ENCODE measurements around the gene SLC16A3. TPM values are rescaled to one million over a fixed set of nuclear protein-coding genes. Genes with fewer than 3 reads are reported as not detected.

SLC16A3 gene
- total and polyA plus RNA-seq, 4 donors: 1.1 to 10.5 (median 8.8) TPM

DNA sequence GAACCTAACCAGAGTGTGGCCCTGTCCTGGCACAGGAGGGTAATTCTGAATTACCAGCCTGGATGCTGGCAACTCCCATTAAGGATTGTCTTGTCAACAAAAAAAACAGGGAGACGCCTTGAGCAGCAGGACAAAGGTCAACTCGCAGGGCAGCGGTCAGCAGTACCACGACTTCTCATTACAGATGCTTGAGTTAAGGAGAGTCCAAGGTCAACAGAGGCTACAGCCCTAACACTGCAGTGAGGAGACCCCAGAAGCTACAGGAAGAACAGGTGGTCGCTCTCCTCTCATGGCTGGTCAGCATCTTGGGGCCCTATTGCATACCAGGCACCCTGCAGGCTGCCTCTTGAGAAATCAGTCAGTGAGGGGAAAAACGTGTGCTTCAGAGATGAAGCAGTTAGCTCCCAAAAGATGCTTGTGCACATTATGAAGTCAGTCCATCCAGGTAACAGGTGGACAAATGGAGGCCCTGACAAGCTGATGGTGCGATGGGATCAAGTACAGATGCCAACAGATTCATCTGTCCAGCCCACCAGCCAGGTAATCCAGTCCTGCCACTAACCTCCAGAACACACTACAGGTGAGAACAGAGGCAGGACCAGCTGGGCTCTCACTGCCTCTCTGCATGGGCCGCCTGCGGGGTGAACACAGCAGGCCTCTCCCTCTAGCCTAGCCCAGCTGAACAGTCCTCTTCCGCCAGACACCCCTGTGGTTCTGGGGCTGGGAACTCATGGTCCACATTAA lies 40.5 kb downstream of the SLC16A3 start:
- DNase-seq (ENCODE audit: low spot score): no peak
- peaks cover 22 to 70% (median 57%) of the 10 kb centered on the region in 4 donors for H3K4me1 ChIP-seq (ENCODE audit: control insufficient read depth in 4 of 4, insufficient read depth in 4 of 4, low read length in 3 of 4)
- 59% methylated on average over 10 of the region's 10 CpGs for WGBS
- no peak overlapping the region for H3K9ac ChIP-seq (ENCODE audit: low read depth in 1 of 2, low read length in 2 of 2)
- H3K4me3 ChIP-seq (ENCODE audit: low read depth in 1 of 3, low read length in 3 of 3): no peak overlapping the region
- H3K27me3 ChIP-seq (ENCODE audit: control insufficient read depth in 4 of 4, insufficient read depth in 4 of 4, low read length in 3 of 4): no peaks in the 10 kb centered on the region
- H3K9me3 ChIP-seq (ENCODE audit: control insufficient read depth in 4 of 4, low read length in 3 of 4): no peaks in the 10 kb centered on the region
- H3K36me3 ChIP-seq (ENCODE audit: control insufficient read depth in 4 of 4, insufficient read depth in 3 of 4, low read depth in 1 of 4, low read length in 3 of 4): peaks cover 2 to 15% (median 10%) of the 10 kb centered on the region in 4 donors
- peak overlapping the region in 1 of 2 donors; percentile 6 for H3K27ac ChIP-seq (ENCODE audit: low read depth in 1 of 2, low read length in 2 of 2)
- TF ChIP-seq, protein P1, sequence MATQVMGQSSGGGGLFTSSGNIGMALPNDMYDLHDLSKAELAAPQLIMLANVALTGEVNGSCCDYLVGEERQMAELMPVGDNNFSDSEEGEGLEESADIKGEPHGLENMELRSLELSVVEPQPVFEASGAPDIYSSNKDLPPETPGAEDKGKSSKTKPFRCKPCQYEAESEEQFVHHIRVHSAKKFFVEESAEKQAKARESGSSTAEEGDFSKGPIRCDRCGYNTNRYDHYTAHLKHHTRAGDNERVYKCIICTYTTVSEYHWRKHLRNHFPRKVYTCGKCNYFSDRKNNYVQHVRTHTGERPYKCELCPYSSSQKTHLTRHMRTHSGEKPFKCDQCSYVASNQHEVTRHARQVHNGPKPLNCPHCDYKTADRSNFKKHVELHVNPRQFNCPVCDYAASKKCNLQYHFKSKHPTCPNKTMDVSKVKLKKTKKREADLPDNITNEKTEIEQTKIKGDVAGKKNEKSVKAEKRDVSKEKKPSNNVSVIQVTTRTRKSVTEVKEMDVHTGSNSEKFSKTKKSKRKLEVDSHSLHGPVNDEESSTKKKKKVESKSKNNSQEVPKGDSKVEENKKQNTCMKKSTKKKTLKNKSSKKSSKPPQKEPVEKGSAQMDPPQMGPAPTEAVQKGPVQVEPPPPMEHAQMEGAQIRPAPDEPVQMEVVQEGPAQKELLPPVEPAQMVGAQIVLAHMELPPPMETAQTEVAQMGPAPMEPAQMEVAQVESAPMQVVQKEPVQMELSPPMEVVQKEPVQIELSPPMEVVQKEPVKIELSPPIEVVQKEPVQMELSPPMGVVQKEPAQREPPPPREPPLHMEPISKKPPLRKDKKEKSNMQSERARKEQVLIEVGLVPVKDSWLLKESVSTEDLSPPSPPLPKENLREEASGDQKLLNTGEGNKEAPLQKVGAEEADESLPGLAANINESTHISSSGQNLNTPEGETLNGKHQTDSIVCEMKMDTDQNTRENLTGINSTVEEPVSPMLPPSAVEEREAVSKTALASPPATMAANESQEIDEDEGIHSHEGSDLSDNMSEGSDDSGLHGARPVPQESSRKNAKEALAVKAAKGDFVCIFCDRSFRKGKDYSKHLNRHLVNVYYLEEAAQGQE (IDR thresholded peaks at IDR 0.05): no peak
- TF ChIP-seq CTCF (IDR thresholded peaks at IDR 0.05; ENCODE audit: low read depth, low read length, missing input control) (no peak), RAD21 (IDR thresholded peaks at IDR 0.05) (no peak), HNF4A (conservative IDR thresholded peaks at IDR 0.05) (peak in 1 of 2 donors; percentile 28)

DNA sequence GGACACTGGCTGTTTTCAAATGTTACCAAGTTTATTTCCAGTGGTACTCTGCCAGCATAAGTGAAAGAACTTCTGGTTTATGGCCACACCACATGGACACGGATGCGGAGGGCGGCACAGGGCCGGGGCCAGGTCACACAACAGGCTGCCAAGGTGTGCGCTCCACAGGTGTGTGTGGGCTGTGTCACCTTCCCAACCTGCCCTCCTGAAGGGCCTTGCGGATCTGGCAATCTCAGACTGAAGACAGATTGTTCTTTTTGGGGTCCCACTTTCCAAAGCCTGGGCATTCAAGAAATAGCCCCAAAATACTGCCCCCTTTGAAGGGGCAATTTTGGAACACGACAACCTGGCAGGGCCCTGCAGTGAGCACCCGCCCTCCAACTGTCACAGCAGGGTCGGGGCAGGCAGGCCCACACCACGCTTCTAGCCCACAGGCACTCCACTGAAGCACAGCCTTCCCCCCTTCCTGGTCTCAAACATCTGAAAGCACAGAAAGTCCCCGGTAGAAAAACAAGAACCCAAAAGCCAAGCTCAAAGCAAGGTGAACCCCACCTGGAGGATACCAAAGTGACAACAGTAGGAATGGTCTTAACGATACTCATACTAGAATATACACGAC lies 41.1 kb downstream of the SLC16A3 start:
- H3K27me3 ChIP-seq (ENCODE audit: control insufficient read depth in 4 of 4, insufficient read depth in 4 of 4, low read length in 3 of 4): no peaks in the 10 kb centered on the region
- peaks cover 2 to 15% (median 8%) of the 10 kb centered on the region in 4 donors for H3K36me3 ChIP-seq (ENCODE audit: control insufficient read depth in 4 of 4, insufficient read depth in 3 of 4, low read depth in 1 of 4, low read length in 3 of 4)
- no peaks in the 10 kb centered on the region for H3K9me3 ChIP-seq (ENCODE audit: control insufficient read depth in 4 of 4, low read length in 3 of 4)
- DNase-seq (ENCODE audit: low spot score): no peak
- 81% methylated on average over 13 of the region's 13 CpGs for WGBS
- TF ChIP-seq HNF4G (IDR thresholded peaks at IDR 0.05) (no peak), FOXA2 (IDR thresholded peaks at IDR 0.05) (no peak), ATF3 (IDR thresholded peaks at IDR 0.05) (no peak)
- TF ChIP-seq, protein P2, sequence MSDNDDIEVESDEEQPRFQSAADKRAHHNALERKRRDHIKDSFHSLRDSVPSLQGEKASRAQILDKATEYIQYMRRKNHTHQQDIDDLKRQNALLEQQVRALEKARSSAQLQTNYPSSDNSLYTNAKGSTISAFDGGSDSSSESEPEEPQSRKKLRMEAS (IDR thresholded peaks at IDR 0.05): no peak
- peaks cover 22 to 72% (median 57%) of the 10 kb centered on the region in 4 donors for H3K4me1 ChIP-seq (ENCODE audit: control insufficient read depth in 4 of 4, insufficient read depth in 4 of 4, low read length in 3 of 4)
- no peak overlapping the region for H3K4me3 ChIP-seq (ENCODE audit: low read depth in 1 of 3, low read length in 3 of 3)
- H3K9ac ChIP-seq (ENCODE audit: low read depth in 1 of 2, low read length in 2 of 2): no peak overlapping the region
- peak overlapping the region in 1 of 2 donors; percentile 6 for H3K27ac ChIP-seq (ENCODE audit: low read depth in 1 of 2, low read length in 2 of 2)

- H3K27ac ChIP-seq (ENCODE audit: low read depth in 1 of 2, low read length in 2 of 2): no peak overlapping the region
- peaks cover 0 to 11% (median 4%) of the 10 kb centered on the region in 4 donors for H3K36me3 ChIP-seq (ENCODE audit: control insufficient read depth in 4 of 4, insufficient read depth in 3 of 4, low read depth in 1 of 4, low read length in 3 of 4)
These were observed 41.8 kb downstream of the SLC16A3 start for GRCh38 chr17:82270651-82271050.

More at GRCh38 chr17:82270651-82271050, 41.8 kb downstream of the SLC16A3 start:
- no peaks in the 10 kb centered on the region for H3K27me3 ChIP-seq (ENCODE audit: control insufficient read depth in 4 of 4, insufficient read depth in 4 of 4, low read length in 3 of 4)
- H3K9ac ChIP-seq (ENCODE audit: low read depth in 1 of 2, low read length in 2 of 2): no peak overlapping the region
- DNase-seq (ENCODE audit: low spot score): no peak
- WGBS: 90% methylated on average over 12 of the region's 12 CpGs
- no peaks in the 10 kb centered on the region for H3K9me3 ChIP-seq (ENCODE audit: control insufficient read depth in 4 of 4, low read length in 3 of 4)
- peaks cover 22 to 72% (median 57%) of the 10 kb centered on the region in 4 donors for H3K4me1 ChIP-seq (ENCODE audit: control insufficient read depth in 4 of 4, insufficient read depth in 4 of 4, low read length in 3 of 4)
- TF ChIP-seq RXRA (IDR thresholded peaks at IDR 0.05): no peak
- TF ChIP-seq FOXA2 (IDR thresholded peaks at IDR 0.05): no peak
- H3K4me3 ChIP-seq (ENCODE audit: low read depth in 1 of 3, low read length in 3 of 3): no peak overlapping the region
